PC-9 (cell line): ENCODE results near the gene SCT.

ENCODE experiments used
- CTCF ChIP-seq: fragments of 200-600 bp; sonication (generic); conservative IDR thresholded peaks from 2 replicates; pipeline ENCODE4 v1.6.1; 2017; ENCODE audit warnings: mixed run types, antibody characterized with exemption, mild to moderate bottlenecking, moderate library complexity
- EZH2 ChIP-seq: fragments of 200-600 bp; sonication (generic); IDR thresholded peaks from 2 replicates; pipeline ENCODE4 v1.8.0; 2017; ENCODE audit warnings: antibody characterized with exemption, low read depth

- no peak for TF ChIP-seq CTCF
- no peak for TF ChIP-seq EZH2
Observed at GRCh38 chr11:578276-579035, 48.5 kb downstream of the SCT start.
